Right renal pelvis (tissue), 4 donors: Measurements from ENCODE around the gene C16orf92. TPM values are rescaled to one million over a fixed set of nuclear protein-coding genes. Genes with fewer than 3 reads are reported as not detected.

Source experiments
- polyA plus RNA-seq, 4 donors: library from polyadenylated mRNA; unstranded; fragments of 120-200 nt; gene quantifications; one replicate each; pipeline ENCODE4 v1.2.1, GENCODE V29; 2013; ENCODE audit not compliant: insufficient read length in 4 of 4

C16orf92 gene
- polyA plus RNA-seq, 4 donors = not detected

Other genes starting within 250 kb of the C16orf92 start
- gene ZG16, start 244.9 kb upstream of the C16orf92 start, polyA plus RNA-seq = under 1 TPM in 1 of 4 donors, not detected in 3; 0.01 TPM
- 10 to 100 TPM; 65.2 to 77.7 (median 67.6) TPM for gene KIF22, start 232.4 kb upstream of the C16orf92 start, polyA plus RNA-seq
- gene MAZ, start 216.7 kb upstream of the C16orf92 start, polyA plus RNA-seq = 100 to 1,000 TPM; 273 to 344 (median 293) TPM
- 10 to 100 TPM; 14.7 to 21.0 (median 17.1) TPM for gene PRRT2, start 211.0 kb upstream of the C16orf92 start, polyA plus RNA-seq
- 10 to 100 TPM; 33.9 to 46.9 (median 35.9) TPM for gene PAGR1, start 207.0 kb upstream of the C16orf92 start, polyA plus RNA-seq
- 10 to 100 TPM; 17.7 to 23.6 (median 21.5) TPM for gene MVP, start 202.7 kb upstream of the C16orf92 start, polyA plus RNA-seq
- 100 to 1,000 TPM; 104 to 133 (median 112) TPM for gene CDIPT, start 160.0 kb upstream of the C16orf92 start, polyA plus RNA-seq
- 10 to 100 TPM; 11.3 to 13.7 (median 12.4) TPM for gene SEZ6L2, start 123.6 kb upstream of the C16orf92 start, polyA plus RNA-seq
- gene ASPHD1, start 122.7 kb upstream of the C16orf92 start, polyA plus RNA-seq = 1 to 10 TPM in 1 of 4 donors, under 1 TPM in 3; 0.60 to 1.2 (median 0.82) TPM
- gene KCTD13, start 97.0 kb upstream of the C16orf92 start, polyA plus RNA-seq = 10 to 100 TPM; 12.5 to 18.4 (median 16.4) TPM
- 100 to 1,000 TPM; 115 to 126 (median 116) TPM for gene TMEM219, start 61.1 kb upstream of the C16orf92 start, polyA plus RNA-seq
- 10 to 100 TPM; 41.9 to 52.5 (median 43.5) TPM for gene TAOK2, start 49.3 kb upstream of the C16orf92 start, polyA plus RNA-seq
- gene HIRIP3, start 27.6 kb upstream of the C16orf92 start, polyA plus RNA-seq = 10 to 100 TPM; 15.2 to 22.5 (median 16.6) TPM
- gene INO80E, start 27.0 kb upstream of the C16orf92 start, polyA plus RNA-seq = 10 to 100 TPM; 43.5 to 56.0 (median 48.6) TPM
- 1 to 10 TPM; 2.1 to 2.7 (median 2.5) TPM for gene DOC2A, start 12.2 kb upstream of the C16orf92 start, polyA plus RNA-seq
- gene TLCD3B, start 8.1 kb downstream of the C16orf92 start, polyA plus RNA-seq = 1 to 10 TPM in 1 of 4 donors, under 1 TPM in 3; 0.58 to 1.4 (median 0.81) TPM
- 100 to 1,000 TPM; 478 to 641 (median 500) TPM for gene ALDOA, start 42.6 kb downstream of the C16orf92 start, polyA plus RNA-seq
- gene PPP4C, start 52.8 kb downstream of the C16orf92 start, polyA plus RNA-seq = 100 to 1,000 TPM in 1 of 4 donors, 10 to 100 TPM in 3; 82.0 to 120 (median 90.5) TPM
- 1 to 10 TPM; 1.1 to 2.0 (median 1.2) TPM for gene TBX6, start 68.7 kb downstream of the C16orf92 start, polyA plus RNA-seq
- 10 to 100 TPM; 56.7 to 78.4 (median 60.1) TPM for gene YPEL3, start 73.0 kb downstream of the C16orf92 start, polyA plus RNA-seq
- 10 to 100 TPM in 2 of 4 donors, 1 to 10 TPM in 2; 8.9 to 14.8 (median 12.2) TPM for gene GDPD3, start 90.3 kb downstream of the C16orf92 start, polyA plus RNA-seq
- gene MAPK3, start 100.0 kb downstream of the C16orf92 start, polyA plus RNA-seq = 10 to 100 TPM; 85.7 to 98.8 (median 92.2) TPM
- gene CORO1A, start 160.4 kb downstream of the C16orf92 start, polyA plus RNA-seq = 10 to 100 TPM in 3 of 4 donors, 1 to 10 TPM in 1; 9.2 to 12.3 (median 11.2) TPM
- gene BOLA2B, start 170.5 kb downstream of the C16orf92 start, polyA plus RNA-seq = 10 to 100 TPM; 19.2 to 34.5 (median 23.0) TPM
- 10 to 100 TPM; 18.9 to 20.8 (median 20.1) TPM for gene SLX1A, start 170.7 kb downstream of the C16orf92 start, polyA plus RNA-seq
- gene SULT1A3, start 176.1 kb downstream of the C16orf92 start, polyA plus RNA-seq = 10 to 100 TPM in 2 of 4 donors, 1 to 10 TPM in 2; 4.1 to 12.8 (median 10.6) TPM
- 10 to 100 TPM in 1 of 4 donors, 1 to 10 TPM in 3; 3.5 to 11.8 (median 6.0) TPM for gene NPIPB13, start 225.3 kb downstream of the C16orf92 start, polyA plus RNA-seq